Caco-2 (cell line): ENCODE data around the gene KLF5. TPM values are rescaled to one million over a fixed set of nuclear protein-coding genes. Genes with fewer than 3 reads are reported as not detected.
A peak's percentile ranks its signal among the peaks of the same experiment; 100 is the strongest.

Source experiments
- BruUV-seq: library from RNA; stranded (reverse); fragments of 400-500 nt; replicated peaks from 2 replicates; lab custom pipeline; 2021; lab: Mats Ljungman, UMichigan
- CTCF ChIA-PET: fragments of 300-600 bp; sonication (Branson Sonifier 250); formaldehyde crosslinking; loops from one replicate; lab custom pipeline; 2022; ENCODE audit warnings: antibody characterized with exemption; lab: Charles Lee
- POLR2A ChIA-PET: fragments of 300-600 bp; sonication (Branson Sonifier 250); formaldehyde crosslinking; loops from one replicate; lab custom pipeline; 2022; ENCODE audit warnings: antibody characterized with exemption; lab: Charles Lee
- DNase-seq, 2 experiments: peaks; one replicate each; pipeline versions ENCODE4 v3.0.0 to v3.0.0-alpha.2; 2020 to 2022
- H3K27me3 ChIP-seq: replicated peaks from 2 replicates; pipeline ENCODE4 v1.6.0; 2011; ENCODE audit warnings: low read length; ENCODE audit not compliant: control insufficient read depth, insufficient read depth
- H3K36me3 ChIP-seq: 2 replicates; pipeline ENCODE4 v1.5.1; 2011; ENCODE audit warnings: low read length; ENCODE audit not compliant: control insufficient read depth, insufficient read depth
- H3K4me1 ChIP-seq: fragments of 250-450 bp; sonication (Bioruptor Pico); 2 replicates; pipeline ENCODE4 v1.5.1; 2020; ENCODE audit warnings: mild to moderate bottlenecking
- H3K4me3 ChIP-seq: 2 replicates; pipeline ENCODE4 v1.5.1; 2011; ENCODE audit warnings: low read depth, mild to moderate bottlenecking, control low read depth, low read length
- H3K9me3 ChIP-seq: fragments of 250-450 bp; sonication (Bioruptor Pico); 2 replicates; pipeline ENCODE4 v1.5.1; 2020; ENCODE audit warnings: mild to moderate bottlenecking, moderate library complexity
- H3K27ac Mint-ChIP-seq: one replicate; pipeline ENCODE4 v1.8.0; 2022; ENCODE audit warnings: mixed read lengths; ENCODE audit not compliant: unreplicated experiment
- H3K27me3 Mint-ChIP-seq: one replicate; pipeline ENCODE4 v1.8.0; 2022; ENCODE audit warnings: mixed read lengths; ENCODE audit not compliant: insufficient read depth, unreplicated experiment
- H3K36me3 Mint-ChIP-seq: one replicate; pipeline ENCODE4 v1.8.0; 2022; ENCODE audit warnings: mild to moderate bottlenecking, mixed read lengths; ENCODE audit not compliant: insufficient read depth, unreplicated experiment
- H3K4me1 Mint-ChIP-seq: one replicate; pipeline ENCODE4 v1.8.0; 2022; ENCODE audit warnings: low read depth, mixed read lengths; ENCODE audit not compliant: unreplicated experiment
- H3K4me3 Mint-ChIP-seq: one replicate; pipeline ENCODE4 v1.8.0; 2022; ENCODE audit warnings: mild to moderate bottlenecking, moderate library complexity, mixed read lengths; ENCODE audit not compliant: unreplicated experiment
- H3K9me3 Mint-ChIP-seq: one replicate; pipeline ENCODE4 v1.8.0; 2022; ENCODE audit warnings: mixed read lengths; ENCODE audit not compliant: unreplicated experiment
- CTCF ChIP-seq, 2 experiments: fragments of 200-600 bp in 1 of 2; IDR thresholded peaks; 1 replicate in 1 of 2; 2 replicates in 1 of 2; pipeline versions ENCODE4 v1.5.1 to v1.8.0; 2011 to 2022; ENCODE audit warnings: antibody characterized with exemption in 1 of 2, control low read depth in 1 of 2, inconsistent platforms in 1 of 2, low read depth in 1 of 2, low read length in 1 of 2, mild to moderate bottlenecking in 1 of 2, moderate library complexity in 1 of 2; ENCODE audit not compliant: insufficient read depth in 1 of 2, severe bottlenecking in 1 of 2, unreplicated experiment in 1 of 2
- intact Hi-C: fragments of 100-400 bp; cut with micrococcal nuclease; formaldehyde crosslinking; loops from one replicate; pipeline ENCODE4 v1.10.0; 2022; ENCODE audit not compliant: unreplicated experiment
- total RNA-seq: library from RNA; stranded (reverse); gene quantifications from 2 replicates; pipeline ENCODE4 v1.2.3, GENCODE V29; 2022

KLF5 gene
- total RNA-seq, 1 experiment from 2014 or later = 80.1 TPM

- Histone ChIP-seq H3K36me3 (no peaks in the 10 kb centered on the region), H3K4me1 (peaks cover 34% of the 10 kb centered on the region), H3K4me3 (peak overlapping the region; percentile 11; the same call in 1 of the 2 replicates), H3K27me3 (no peaks in the 10 kb centered on the region), H3K9me3 (no peaks in the 10 kb centered on the region)
- ChIA-PET POLR2A (no interaction called here), CTCF (no interaction called here)
- BruUV-seq = no TSS peak
- DNase-seq = no peak
- no peak for TF ChIP-seq CTCF (IDR thresholded peaks at IDR 0.05; ENCODE audit: insufficient read depth in 1 of 2, low read depth in 1 of 2, low read length in 1 of 2, severe bottlenecking in 1 of 2, unreplicated experiment in 1 of 2)
- intact Hi-C loops = loop anchor here (5.0 kb wide), 3 partner anchors 54 to 271 kb away; no protein-coding TSS in a partner anchor
- Mint-ChIP-seq H3K9me3 (no peaks in the 10 kb centered on the region), H3K4me1 (peaks cover 16% of the 10 kb centered on the region), H3K27ac (peak overlapping the region; percentile 85), H3K4me3 (peak overlapping the region; percentile 73), H3K27me3 (no peaks in the 10 kb centered on the region), H3K36me3 (peaks cover 26% of the 10 kb centered on the region)
These were observed 2.8 kb upstream of the KLF5 start for GRCh38 chr13:73055813-73056564.

GRCh38 chr13:73056565-73056962, 2.2 kb upstream of the KLF5 start:
- Histone ChIP-seq H3K4me3 (no peak overlapping the region), H3K9me3 (no peaks in the 10 kb centered on the region), H3K27me3 (no peaks in the 10 kb centered on the region), H3K4me1 (peaks cover 40% of the 10 kb centered on the region), H3K36me3 (no peaks in the 10 kb centered on the region)
- DNase-seq = no peak
- intact Hi-C loops = loop anchor here (5.0 kb wide), 3 partner anchors 54 to 271 kb away; no protein-coding TSS in a partner anchor
- POLR2A ChIA-PET = no interaction called here
- CTCF ChIA-PET = no interaction called here
- Mint-ChIP-seq H3K4me3 (peak overlapping the region; percentile 76), H3K9me3 (no peaks in the 10 kb centered on the region), H3K27me3 (no peaks in the 10 kb centered on the region), H3K27ac (peak overlapping the region; percentile 85), H3K4me1 (peaks cover 16% of the 10 kb centered on the region), H3K36me3 (peaks cover 32% of the 10 kb centered on the region)
- no TSS peak for BruUV-seq
- no peak for TF ChIP-seq CTCF (IDR thresholded peaks at IDR 0.05; ENCODE audit: insufficient read depth in 1 of 2, low read depth in 1 of 2, low read length in 1 of 2, severe bottlenecking in 1 of 2, unreplicated experiment in 1 of 2)

GRCh38 chr13:73057284-73058063, 1.3 kb upstream of the KLF5 start:
- Mint-ChIP-seq H3K27me3 (no peaks in the 10 kb centered on the region), H3K4me3 (peak overlapping the region; percentile 76), H3K27ac (peak overlapping the region; percentile 80), H3K4me1 (peaks cover 25% of the 10 kb centered on the region), H3K36me3 (peaks cover 41% of the 10 kb centered on the region), H3K9me3 (no peaks in the 10 kb centered on the region)
- no TSS peak for BruUV-seq
- no peak for DNase-seq
- intact Hi-C loops = loop anchor here (1.0 to 5.0 kb wide), 9 partner anchors 16 to 270 kb away; no protein-coding TSS in a partner anchor
- ChIA-PET CTCF (interaction anchor here (0.9 to 1.8 kb wide), 2 partner anchors 17 kb away, joined by 3 to 6 read pairs; no protein-coding TSS in a partner anchor), POLR2A (interaction anchor here (1.1 kb wide), 1 partner anchor 360 kb away, joined by 3 read pairs; no protein-coding TSS in a partner anchor)
- Histone ChIP-seq H3K4me1 (peaks cover 49% of the 10 kb centered on the region), H3K27me3 (no peaks in the 10 kb centered on the region), H3K4me3 (peak overlapping the region; percentile 32), H3K36me3 (0 out of 2 replicates have a peak, but pooled peaks cover 5% of the 10 kb centered on the region), H3K9me3 (no peaks in the 10 kb centered on the region)
- TF ChIP-seq CTCF (IDR thresholded peaks at IDR 0.05; ENCODE audit: insufficient read depth in 1 of 2, low read depth in 1 of 2, low read length in 1 of 2, severe bottlenecking in 1 of 2, unreplicated experiment in 1 of 2) = no peak
